HFFc6 (cell line): ENCODE data around the gene CHAC1. TPM values are rescaled to one million over a fixed set of nuclear protein-coding genes. Genes with fewer than 3 reads are reported as not detected.

Experiments used
- DNase-seq: peaks from one replicate; pipeline ENCODE4 v3.0.0-alpha.2; 2018
- H3K27ac Mint-ChIP-seq: 2 replicates; pipeline ENCODE4 v1.8.0; 2020; ENCODE audit warnings: mild to moderate bottlenecking, mixed read lengths
- H3K27me3 Mint-ChIP-seq: 2 replicates; pipeline ENCODE4 v1.8.0; 2021; ENCODE audit warnings: mild to moderate bottlenecking, moderate library complexity, mixed read lengths; ENCODE audit not compliant: insufficient read depth
- H3K36me3 Mint-ChIP-seq: 2 replicates; pipeline ENCODE4 v1.8.0; 2021; ENCODE audit warnings: low read depth, mixed read lengths
- H3K4me1 Mint-ChIP-seq: 2 replicates; pipeline ENCODE4 v1.8.0; 2020; ENCODE audit warnings: low read depth, mixed read lengths
- H3K4me3 Mint-ChIP-seq: 2 replicates; pipeline ENCODE4 v1.8.0; 2020; ENCODE audit warnings: mild to moderate bottlenecking, moderate library complexity, mixed read lengths
- H3K9me3 Mint-ChIP-seq: 2 replicates; pipeline ENCODE4 v1.8.0; 2020; ENCODE audit warnings: mild to moderate bottlenecking, mixed read lengths
- CTCF ChIP-seq: fragments of 200-600 bp; sonication (generic); IDR thresholded peaks from 2 replicates; pipeline ENCODE4 v1.5.0; 2021; ENCODE audit warnings: antibody characterized with exemption, mild to moderate bottlenecking
- total RNA-seq, 6 experiments: library from RNA; stranded (reverse); fragmentation: NEBNext Ultra II Directional; extraction: Animal tissue kit (Norgen Biotek cat#: 25700); gene quantifications; 2 replicates in 1 of 6; 3 replicates in 5 of 6; pipeline ENCODE4 v1.2.3, GENCODE V29; 2021

Gene CHAC1
- total RNA-seq, 6 experiments from 2014 or later, result 20.8 to 26.0 (median 24.2) TPM

GRCh38 chr15:40978141-40978540 is 24.9 kb downstream of the CHAC1 start:
- peaks cover 56% of the 10 kb centered on the region for H3K36me3 Mint-ChIP-seq
- no peak for DNase-seq
- H3K4me3 Mint-ChIP-seq, result no peak overlapping the region
- no peak for TF ChIP-seq CTCF
- H3K4me1 Mint-ChIP-seq, result peaks cover 49% of the 10 kb centered on the region
- H3K27me3 Mint-ChIP-seq, result no peaks in the 10 kb centered on the region; the same call in 1 of the 2 replicates
- no peaks in the 10 kb centered on the region for H3K9me3 Mint-ChIP-seq
- H3K27ac Mint-ChIP-seq, result no peak overlapping the region

DNA sequence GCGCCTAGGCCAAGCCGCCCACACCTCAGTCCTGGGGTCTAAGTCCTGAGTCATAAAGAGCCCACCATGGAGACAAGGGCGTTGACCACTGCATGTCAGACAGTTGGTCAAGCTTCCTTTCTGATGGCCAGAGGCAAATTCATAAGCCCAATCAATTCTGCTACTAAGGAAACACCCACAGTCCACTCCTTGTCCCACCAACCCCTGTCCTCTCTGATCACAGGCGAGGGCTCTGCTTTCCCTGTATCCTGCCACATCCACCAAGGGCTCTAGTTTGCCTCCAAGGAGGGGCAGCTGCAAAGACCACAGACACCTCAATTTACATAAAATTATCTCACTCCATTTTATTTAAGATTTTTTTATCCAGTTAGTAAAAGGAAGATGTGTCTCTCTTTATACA is 25.3 kb downstream of the CHAC1 start:
- Mint-ChIP-seq H3K4me3 (no peak overlapping the region), H3K27ac (no peak overlapping the region; the same call in 1 of the 2 replicates), H3K36me3 (peaks cover 60% of the 10 kb centered on the region), H3K4me1 (peaks cover 53% of the 10 kb centered on the region), H3K27me3 (peaks cover under 1% of the 10 kb centered on the region; the same call in 1 of the 2 replicates), H3K9me3 (no peaks in the 10 kb centered on the region)
- no peak for DNase-seq
- TF ChIP-seq CTCF, result no peak

DNA sequence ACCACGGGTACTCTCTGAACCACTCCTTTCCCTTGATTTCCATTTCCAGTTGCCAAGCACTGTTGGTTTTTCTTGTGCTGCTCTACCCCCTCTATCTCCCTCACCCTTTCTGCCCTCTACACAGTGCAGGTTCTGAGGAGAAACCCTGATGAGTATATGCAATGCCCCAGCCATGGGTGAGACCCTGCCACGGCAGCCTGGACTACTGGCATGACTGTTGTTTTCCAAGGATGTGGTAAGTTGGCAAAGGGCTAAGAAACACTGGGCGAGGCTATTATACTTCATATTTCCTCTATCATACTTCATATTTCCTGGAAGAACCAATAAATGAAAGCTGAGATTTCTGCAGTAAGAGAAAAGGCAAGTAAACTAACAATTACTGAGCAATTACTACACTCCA is 27.9 kb downstream of the CHAC1 start:
- TF ChIP-seq CTCF, result no peak
- no peak for DNase-seq
- Mint-ChIP-seq H3K4me3 (no peak overlapping the region), H3K9me3 (no peaks in the 10 kb centered on the region), H3K36me3 (peaks cover 58% of the 10 kb centered on the region), H3K4me1 (peaks cover 73% of the 10 kb centered on the region), H3K27me3 (peaks cover 5% of the 10 kb centered on the region), H3K27ac (peak overlapping the region; percentile 97)

- Mint-ChIP-seq H3K36me3 (peaks cover 59% of the 10 kb centered on the region), H3K4me3 (peak overlapping the region; percentile 78), H3K27ac (peak overlapping the region; percentile 97), H3K9me3 (no peaks in the 10 kb centered on the region), H3K27me3 (peaks cover 6% of the 10 kb centered on the region), H3K4me1 (peaks cover 70% of the 10 kb centered on the region)
- DNase-seq, result peak; percentile 91
- peak; percentile 30; the same call in 1 of the 2 replicates for TF ChIP-seq CTCF
Observed at GRCh38 chr15:40982855-40983254, 29.6 kb downstream of the CHAC1 start.

GRCh38 chr15:40984406-40984805 is 31.1 kb downstream of the CHAC1 start:
- Mint-ChIP-seq H3K36me3 (peaks cover 61% of the 10 kb centered on the region), H3K27ac (peak overlapping the region; percentile 97), H3K4me3 (peak overlapping the region; percentile 32)

More at GRCh38 chr15:40984406-40984805, 31.1 kb downstream of the CHAC1 start:
- no peak for TF ChIP-seq CTCF
- peaks cover 6% of the 10 kb centered on the region for H3K27me3 Mint-ChIP-seq
- DNase-seq, result no peak
- no peaks in the 10 kb centered on the region for H3K9me3 Mint-ChIP-seq
- H3K4me1 Mint-ChIP-seq, result peaks cover 74% of the 10 kb centered on the region
